Lower leg skin (tissue), 4 donors: ENCODE data around the gene SUMF2. TPM values are rescaled to one million over a fixed set of nuclear protein-coding genes. Genes with fewer than 3 reads are reported as not detected.
A peak's percentile ranks its signal among the peaks of the same experiment; 100 is the strongest.
"Not testable (repeated sequence)": the region's sequence is repeated elsewhere in the genome, so short reads cannot be mapped to it uniquely, and the experiment has no call there.

Source experiments
- DNase-seq, 2 donors: peaks; one replicate each; pipeline ENCODE4 v3.0.0-alpha.2; 2019; ENCODE audit warnings: low spot score in 2 of 2
- H3K4me3 ChIP-seq: fragments of 200-600 bp; sonication (generic); 2 replicates; pipeline ENCODE4 v1.5.1; 2017; ENCODE audit warnings: mild to moderate bottlenecking, low read depth; ENCODE audit not compliant: poor library complexity, severe bottlenecking
- POLR2A ChIP-seq, 2 donors: fragments of 450-650 bp; IDR thresholded peaks; one replicate each; pipeline ENCODE4 v1.6.1; 2016 to 2017; ENCODE audit warnings: antibody characterized with exemption in 2 of 2, mild to moderate bottlenecking in 1 of 2, moderate library complexity in 1 of 2
- WGBS, 2 donors: methylation state at CpG; one replicate each; pipeline ENCODE4 v1.1.5; 2018; 5-methylcytosine and 5-hydroxymethylcytosine counted together
- intact Hi-C: fragments of 100-400 bp; cut with DNase I; formaldehyde crosslinking; loops from one replicate; pipeline ENCODE4 v1.15.0; 2023; ENCODE audit warnings: low total_unique reads
- total RNA-seq, 4 donors: library from RNA; depleted of rRNA; stranded (reverse); fragments of >200 nt; gene quantifications; one replicate each; pipeline ENCODE4 v1.1.0, GENCODE V29; 2016
- TF ChIP-seq, protein P1 (sequence below), 3 donors: fragments of 450-650 bp; IDR thresholded peaks; one replicate each; pipeline ENCODE4 v1.5.1; 2016; ENCODE audit warnings: antibody characterized with exemption in 3 of 3, mild to moderate bottlenecking in 3 of 3, moderate library complexity in 2 of 3

Gene SUMF2
- total RNA-seq, 4 donors from 2014 or later: 74.5 to 117 (median 107) TPM

DNA sequence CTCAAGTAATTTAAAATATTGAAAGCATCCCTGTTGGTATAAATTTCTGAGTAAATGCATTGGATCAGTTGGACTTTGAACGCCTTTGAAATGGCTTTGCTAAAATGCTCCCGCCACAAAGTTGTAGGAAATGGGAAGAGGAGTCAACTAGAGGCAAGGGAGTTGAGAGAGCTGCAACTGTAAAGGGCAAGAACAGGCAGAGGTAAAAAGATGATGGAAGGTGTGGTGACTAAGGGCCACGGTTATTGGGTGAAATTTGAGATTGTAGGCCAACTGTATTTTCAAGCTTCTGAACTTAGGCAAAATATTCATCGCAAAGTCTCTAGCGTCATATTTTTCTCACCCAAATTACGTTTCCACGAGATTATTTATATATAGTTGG is 595 bp upstream of the SUMF2 start:
- 66 to 67% methylated on average over 7 of the region's 7 CpGs for WGBS, 2 donors
- TF ChIP-seq, protein P1, sequence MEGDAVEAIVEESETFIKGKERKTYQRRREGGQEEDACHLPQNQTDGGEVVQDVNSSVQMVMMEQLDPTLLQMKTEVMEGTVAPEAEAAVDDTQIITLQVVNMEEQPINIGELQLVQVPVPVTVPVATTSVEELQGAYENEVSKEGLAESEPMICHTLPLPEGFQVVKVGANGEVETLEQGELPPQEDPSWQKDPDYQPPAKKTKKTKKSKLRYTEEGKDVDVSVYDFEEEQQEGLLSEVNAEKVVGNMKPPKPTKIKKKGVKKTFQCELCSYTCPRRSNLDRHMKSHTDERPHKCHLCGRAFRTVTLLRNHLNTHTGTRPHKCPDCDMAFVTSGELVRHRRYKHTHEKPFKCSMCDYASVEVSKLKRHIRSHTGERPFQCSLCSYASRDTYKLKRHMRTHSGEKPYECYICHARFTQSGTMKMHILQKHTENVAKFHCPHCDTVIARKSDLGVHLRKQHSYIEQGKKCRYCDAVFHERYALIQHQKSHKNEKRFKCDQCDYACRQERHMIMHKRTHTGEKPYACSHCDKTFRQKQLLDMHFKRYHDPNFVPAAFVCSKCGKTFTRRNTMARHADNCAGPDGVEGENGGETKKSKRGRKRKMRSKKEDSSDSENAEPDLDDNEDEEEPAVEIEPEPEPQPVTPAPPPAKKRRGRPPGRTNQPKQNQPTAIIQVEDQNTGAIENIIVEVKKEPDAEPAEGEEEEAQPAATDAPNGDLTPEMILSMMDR (IDR thresholded peaks at IDR 0.05): no peak
- no peak for TF ChIP-seq POLR2A (IDR thresholded peaks at IDR 0.05)

DNA sequence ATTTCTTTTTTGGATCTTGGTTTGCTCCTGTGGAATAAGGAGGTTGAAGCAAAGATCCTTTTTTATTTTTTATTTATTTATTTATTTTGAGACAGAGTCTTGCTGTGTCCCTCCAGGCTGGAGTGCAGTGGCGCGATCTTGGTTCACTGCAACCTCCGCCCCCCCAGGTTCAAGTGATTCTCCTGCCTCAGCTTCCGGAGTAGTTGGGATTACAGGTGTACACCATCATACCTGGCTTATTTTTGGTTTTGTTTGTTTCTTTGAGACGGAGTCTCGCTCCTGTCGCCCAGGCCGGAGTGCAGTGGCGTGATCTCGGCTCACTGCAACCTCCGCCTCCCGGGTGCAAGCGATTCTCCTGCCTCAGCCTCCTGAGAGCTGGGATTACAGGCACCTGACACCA is 2.3 kb downstream of the SUMF2 start:
- intact Hi-C loops: loop anchor here (5.0 kb wide), 1 partner anchor 244 kb away; no protein-coding TSS in a partner anchor
- H3K4me3 ChIP-seq: not testable (repeated sequence)
- 96 to 99% methylated on average over 13 of the region's 13 CpGs for WGBS, 2 donors
- DNase-seq: peak in 1 of 2 donors; percentile 17

More for the DNA sequence above, 595 bp upstream of the SUMF2 start:
- intact Hi-C loops: no loop called here
- peak in 1 of 2 donors; percentile 13 for DNase-seq
- H3K4me3 ChIP-seq: no peak overlapping the region

DNA sequence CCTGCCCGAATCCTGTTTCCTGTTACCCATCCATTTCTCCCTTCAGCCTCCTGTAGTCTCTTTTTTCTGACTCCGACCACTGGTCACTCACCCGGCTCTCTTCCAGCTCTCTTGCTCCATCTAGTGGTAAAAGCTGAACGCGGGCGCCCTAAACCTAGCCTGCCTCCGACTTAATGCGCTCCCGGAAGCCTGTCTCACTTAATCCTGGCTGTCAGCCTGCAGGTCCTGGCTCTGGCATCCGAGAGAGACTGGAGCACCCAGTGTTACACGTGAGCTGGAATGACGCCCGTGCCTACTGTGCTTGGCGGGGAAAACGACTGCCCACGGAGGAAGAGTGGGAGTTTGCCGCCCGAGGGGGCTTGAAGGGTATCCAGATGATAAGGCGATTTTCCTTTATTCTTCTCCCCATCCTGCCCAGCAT is 10.3 kb downstream of the SUMF2 start:
- TF ChIP-seq POLR2A (IDR thresholded peaks at IDR 0.05): no peak
- TF ChIP-seq, protein P1 (IDR thresholded peaks at IDR 0.05): no peak
- no peak overlapping the region for H3K4me3 ChIP-seq
- 12 to 16% methylated on average over 19 of the region's 19 CpGs for WGBS, 2 donors
- intact Hi-C loops: loop anchor here (10.0 kb wide), 3 partner anchors 70 to 430 kb away; partner anchors contain the start of gene ZNF713
- peak; percentile 80 to 95 for DNase-seq

DNA sequence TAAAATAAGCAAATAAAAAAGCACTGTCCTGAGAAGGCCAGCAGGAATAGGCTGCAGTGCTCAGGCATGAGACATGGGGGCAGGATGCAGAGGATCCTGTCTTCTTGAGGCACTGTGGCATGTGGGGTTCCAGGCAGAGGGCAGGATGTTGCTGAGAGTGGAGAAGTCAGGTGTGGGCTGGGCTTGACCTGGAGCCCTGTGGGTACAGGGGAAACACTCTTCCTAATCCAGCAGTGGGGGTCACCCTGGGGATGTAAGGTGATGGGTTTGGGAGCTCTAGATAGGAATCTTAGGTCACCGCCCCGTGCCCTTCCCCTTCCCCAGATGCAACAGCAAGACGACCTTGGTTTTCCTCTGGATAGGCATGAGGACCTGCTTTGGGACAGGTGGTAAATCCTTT is 13.6 kb downstream of the SUMF2 start:
- WGBS, 2 donors: 89 to 92% methylated on average over 3 of the region's 3 CpGs
- no peak for TF ChIP-seq POLR2A (IDR thresholded peaks at IDR 0.05)
- TF ChIP-seq, protein P1 (IDR thresholded peaks at IDR 0.05): no peak
- H3K4me3 ChIP-seq: no peak overlapping the region
- no peak for DNase-seq
- intact Hi-C loops: loop anchor here (10.0 kb wide), 3 partner anchors 73 to 433 kb away; partner anchors contain the start of gene ZNF713

DNA sequence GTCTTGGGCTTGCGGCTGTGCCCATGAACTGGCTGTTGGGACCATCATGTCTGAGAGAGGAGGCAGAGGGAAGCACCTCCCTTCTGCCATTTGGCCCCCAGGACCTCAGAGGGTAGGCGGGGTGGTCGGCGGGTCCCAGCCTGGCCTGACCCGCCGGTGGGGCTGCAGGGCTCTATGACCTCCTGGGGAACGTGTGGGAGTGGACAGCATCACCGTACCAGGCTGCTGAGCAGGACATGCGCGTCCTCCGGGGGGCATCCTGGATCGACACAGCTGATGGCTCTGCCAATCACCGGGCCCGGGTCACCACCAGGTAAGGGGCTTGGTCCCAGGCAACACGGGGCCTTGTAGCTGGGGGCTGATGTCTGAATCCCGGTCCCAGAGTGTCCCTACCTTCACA is 14.1 kb downstream of the SUMF2 start:
- H3K4me3 ChIP-seq: no peak overlapping the region
- intact Hi-C loops: loop anchor here (10.0 kb wide), 3 partner anchors 73 to 433 kb away; partner anchors contain the start of gene ZNF713
- 92 to 94% methylated on average over 7 to 15 of the region's 16 CpGs for whole genome bisulfite sequencing, 2 donors
- TF ChIP-seq, protein P1 (IDR thresholded peaks at IDR 0.05): no peak
- TF ChIP-seq POLR2A (IDR thresholded peaks at IDR 0.05): no peak
- DNase-seq: no peak

DNA sequence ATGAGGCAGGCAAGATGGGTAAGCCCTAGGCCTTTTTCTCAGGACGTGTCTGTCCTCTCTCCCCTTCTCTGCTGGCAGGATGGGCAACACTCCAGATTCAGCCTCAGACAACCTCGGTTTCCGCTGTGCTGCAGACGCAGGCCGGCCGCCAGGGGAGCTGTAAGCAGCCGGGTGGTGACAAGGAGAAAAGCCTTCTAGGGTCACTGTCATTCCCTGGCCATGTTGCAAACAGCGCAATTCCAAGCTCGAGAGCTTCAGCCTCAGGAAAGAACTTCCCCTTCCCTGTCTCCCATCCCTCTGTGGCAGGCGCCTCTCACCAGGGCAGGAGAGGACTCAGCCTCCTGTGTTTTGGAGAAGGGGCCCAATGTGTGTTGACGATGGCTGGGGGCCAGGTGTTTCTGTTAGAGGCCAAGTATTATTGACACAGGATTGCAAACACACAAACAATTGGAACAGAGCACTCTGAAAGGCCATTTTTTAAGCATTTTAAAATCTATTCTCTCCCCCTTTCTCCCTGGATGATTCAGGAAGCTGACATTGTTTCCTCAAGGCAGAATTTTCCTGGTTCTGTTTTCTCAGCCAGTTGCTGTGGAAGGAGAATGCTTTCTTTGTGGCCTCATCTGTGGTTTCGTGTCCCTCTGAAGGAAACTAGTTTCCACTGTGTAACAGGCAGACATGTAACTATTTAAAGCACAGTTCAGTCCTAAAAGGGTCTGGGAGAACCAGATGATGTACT is 15.5 kb downstream of the SUMF2 start:
- 27 to 30% methylated on average over 12 of the region's 12 CpGs for WGBS, 2 donors
- TF ChIP-seq POLR2A (IDR thresholded peaks at IDR 0.05): no peak
- TF ChIP-seq, protein P1 (IDR thresholded peaks at IDR 0.05): peak in 1 of 3 donors; percentile 63
- H3K4me3 ChIP-seq: no peak overlapping the region
- intact Hi-C loops: loop anchor here (10.0 kb wide), 3 partner anchors 75 to 435 kb away; partner anchors contain the start of gene ZNF713
- DNase-seq: peak; percentile 54 to 94

DNA sequence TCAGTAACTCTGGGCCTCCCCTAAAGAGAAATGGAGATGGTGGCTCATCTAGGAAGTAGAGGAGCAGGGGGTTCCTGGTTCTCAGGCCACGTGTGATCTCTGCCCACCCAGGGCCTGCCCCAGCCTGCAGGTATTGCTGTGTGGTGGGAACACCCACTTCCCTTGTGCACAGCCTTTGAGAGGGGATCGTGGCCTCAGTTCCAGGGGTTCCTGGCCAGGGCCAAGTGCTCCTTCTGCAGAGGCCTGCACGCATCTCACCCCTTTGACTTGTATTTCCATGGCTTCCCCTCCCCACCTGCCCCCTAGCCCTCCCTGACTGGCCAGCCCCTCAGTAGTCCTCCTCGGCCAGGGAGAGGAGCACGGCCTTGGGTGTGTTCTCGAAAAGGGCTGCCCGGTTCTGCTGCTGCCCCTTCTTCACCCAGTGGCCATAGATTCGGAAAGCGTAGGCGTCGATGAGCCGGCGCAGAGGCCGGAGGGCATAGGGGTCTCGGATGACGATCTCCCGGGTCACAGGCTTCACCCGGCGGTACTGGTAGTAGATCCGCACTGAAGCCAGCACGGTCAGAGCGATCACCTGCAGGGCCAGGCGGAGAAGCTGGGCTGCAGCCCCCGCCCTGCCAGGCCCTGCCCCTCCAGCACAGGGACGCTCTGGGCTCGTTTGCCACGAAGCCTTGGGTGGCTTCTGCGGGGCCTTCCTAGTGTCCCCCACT is 16.8 kb downstream of the SUMF2 start:
- H3K4me3 ChIP-seq, intact Hi-C loops, DNase-seq: not testable (repeated sequence)
- 92 to 94% methylated on average over 26 to 28 of the region's 28 CpGs for WGBS, 2 donors
